Esophagus squamous epithelium (tissue), 5 donors: ENCODE data around the gene COMT. TPM values are rescaled to one million over a fixed set of nuclear protein-coding genes. Genes with fewer than 3 reads are reported as not detected.

ENCODE experiments used
- DNase-seq: peaks from one replicate; lab custom pipeline; 2025; lab: John Stamatoyannopoulos, UW
- H3K27ac ChIP-seq, 4 donors: fragments of 200-600 bp; sonication (generic); one replicate each; pipeline ENCODE4 v1.5.1; 2016 to 2019; ENCODE audit warnings: mild to moderate bottlenecking in 1 of 4
- H3K27me3 ChIP-seq, 4 donors: fragments of 200-600 bp; sonication (generic); 1 replicate in 3 of 4; 2 replicates in 1 of 4; pipeline versions ENCODE4 v1.5.1 to v1.6.0; 2017 to 2021; ENCODE audit warnings: antibody characterized with exemption in 1 of 4
- H3K36me3 ChIP-seq, 3 donors: fragments of 200-600 bp; sonication (generic); one replicate each; pipeline ENCODE4 v1.5.1; 2016 to 2019
- H3K4me1 ChIP-seq, 3 donors: fragments of 200-600 bp; sonication (generic); one replicate each; pipeline ENCODE4 v1.5.1; 2017 to 2019
- H3K4me3 ChIP-seq, 4 donors: fragments of 200-600 bp; sonication (generic); 1 replicate in 3 of 4; 2 replicates in 1 of 4; pipeline ENCODE4 v1.5.1; 2016 to 2019; ENCODE audit warnings: mild to moderate bottlenecking in 2 of 4, moderate library complexity in 1 of 4
- H3K9me3 ChIP-seq, 3 donors: fragments of 200-600 bp; sonication (generic); one replicate each; pipeline ENCODE4 v1.5.1; 2016 to 2019
- CTCF ChIP-seq, 6 experiments: fragments of 450-650 bp in 4 of 6; fragments of 200-600 bp in 2 of 6; sonication (generic) in 2 of 6; IDR thresholded peaks; one replicate each; pipeline ENCODE4 v1.5.1; 2016 to 2019; ENCODE audit warnings: antibody characterized with exemption in 6 of 6, mild to moderate bottlenecking in 4 of 6, moderate library complexity in 4 of 6
- POLR2A ChIP-seq, 4 donors: fragments of 450-650 bp; IDR thresholded peaks; one replicate each; pipeline ENCODE4 v1.6.1; 2017; ENCODE audit warnings: antibody characterized with exemption in 4 of 4, mild to moderate bottlenecking in 4 of 4, moderate library complexity in 3 of 4
- WGBS, 2 donors: methylation state at CpG; one replicate each; pipeline ENCODE4 v1.1.5; 2018; 5-methylcytosine and 5-hydroxymethylcytosine counted together
- intact Hi-C: fragments of 100-400 bp; cut with DNase I; formaldehyde crosslinking; loops from one replicate; pipeline ENCODE4 v1.15.0; 2022
- total RNA-seq, 4 donors: library from RNA; depleted of rRNA; stranded (reverse); fragments of >200 nt; gene quantifications; one replicate each; pipeline ENCODE4 v1.1.0, GENCODE V29; 2016
- donor health status: DM: yes; HTN: yes; CAD: no.

The COMT gene
- total RNA-seq, 4 donors from 2014 or later, result 210 to 422 (median 234) TPM

GRCh38 chr22:19948057-19948760, 6.6 kb downstream of the COMT start:
- peaks cover 8 to 55% (median 19%) of the 10 kb centered on the region in 3 donors for H3K4me1 ChIP-seq
- H3K27me3 ChIP-seq, result no peaks in the 10 kb centered on the region
- DNase-seq, result no peak
- peaks cover 0 to 15% (median 0%) of the 10 kb centered on the region in 3 donors for H3K36me3 ChIP-seq
- TF ChIP-seq POLR2A (IDR thresholded peaks at IDR 0.05) (no peak), CTCF (IDR thresholded peaks at IDR 0.05) (no peak)
- no peak overlapping the region for H3K4me3 ChIP-seq
- H3K27ac ChIP-seq, result peak overlapping the region in 2 of 4 donors; percentile 66 to 68
- intact Hi-C loops, result no loop called here
- H3K9me3 ChIP-seq, result no peaks in the 10 kb centered on the region
- WGBS, 2 donors, result 63 to 71% methylated on average over 9 of the region's 9 CpGs

GRCh38 chr22:19951346-19951745, 9.8 kb downstream of the COMT start:
- Histone ChIP-seq H3K36me3 (peaks cover 0 to 15% (median 0%) of the 10 kb centered on the region in 3 donors), H3K4me1 (peaks cover 10 to 62% (median 25%) of the 10 kb centered on the region in 3 donors), H3K4me3 (no peak overlapping the region), H3K27ac (no peak overlapping the region), H3K27me3 (no peaks in the 10 kb centered on the region), H3K9me3 (no peaks in the 10 kb centered on the region)
- no peak for DNase-seq
- no peak for TF ChIP-seq CTCF (IDR thresholded peaks at IDR 0.05)
- TF ChIP-seq POLR2A (IDR thresholded peaks at IDR 0.05), result no peak
- intact Hi-C loops, result no loop called here
- 90 to 94% methylated on average over 13 of the region's 13 CpGs for WGBS, 2 donors

- intact Hi-C loops, result no loop called here
- Histone ChIP-seq H3K9me3 (no peaks in the 10 kb centered on the region), H3K27ac (peak overlapping the region; percentile 5 to 44 (median 18)), H3K4me1 (peaks cover 24 to 66% (median 41%) of the 10 kb centered on the region in 3 donors), H3K36me3 (peaks cover 0 to 11% (median 0%) of the 10 kb centered on the region in 3 donors), H3K27me3 (no peaks in the 10 kb centered on the region), H3K4me3 (no peak overlapping the region)
- TF ChIP-seq POLR2A (IDR thresholded peaks at IDR 0.05) (no peak), CTCF (IDR thresholded peaks at IDR 0.05) (no peak)
- WGBS, 2 donors, result 0 to 36% methylated on average over 1 to 7 of the region's 19 CpGs
- no peak for DNase-seq
Measured at GRCh38 chr22:19955241-19956128, 13.9 kb downstream of the COMT start.

- 77 to 89% methylated on average over 6 of the region's 9 CpGs for WGBS, 2 donors
- Histone ChIP-seq H3K9me3 (no peaks in the 10 kb centered on the region), H3K27me3 (no peaks in the 10 kb centered on the region), H3K36me3 (no peaks in the 10 kb centered on the region), H3K4me1 (peaks cover 30 to 81% (median 48%) of the 10 kb centered on the region in 3 donors), H3K4me3 (no peak overlapping the region), H3K27ac (no peak overlapping the region)
- TF ChIP-seq POLR2A (IDR thresholded peaks at IDR 0.05) (no peak), CTCF (IDR thresholded peaks at IDR 0.05) (peak in 1 of 6 experiments; percentile 17)
- intact Hi-C loops, result no loop called here
- DNase-seq, result no peak
Measured at GRCh38 chr22:19957445-19957844, 15.9 kb downstream of the COMT start.
